ENCODE measurements around the gene PCDH9. TPM values are rescaled to one million over a fixed set of nuclear protein-coding genes. Genes with fewer than 3 reads are reported as not detected.

The PCDH9 gene
- total RNA-seq, 1 experiment from 2014 or later: 0.11 TPM

DNA sequence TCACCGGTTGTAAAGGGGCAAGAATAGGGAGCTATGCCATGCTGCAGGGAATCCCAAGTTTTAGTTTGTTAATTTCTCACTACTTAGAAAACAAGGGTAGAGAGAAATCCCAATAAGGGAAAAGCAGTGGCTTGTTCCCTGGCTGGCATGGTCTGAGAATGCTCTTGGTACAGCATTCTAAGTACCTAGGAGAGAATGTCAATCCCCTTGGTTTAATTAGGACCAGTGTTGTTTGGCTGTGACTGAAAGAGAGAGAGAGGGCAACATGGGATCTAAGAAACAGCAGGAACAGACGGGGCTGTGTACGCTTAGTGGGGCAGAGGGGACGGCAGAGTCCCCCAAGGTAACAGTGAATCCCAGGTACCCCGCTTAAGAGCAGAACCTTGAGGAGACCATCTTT lies 228.8 kb downstream of the PCDH9 start:
- no TSS peak for BruUV-seq (replicated peaks)
- intact Hi-C loops (cut with micrococcal nuclease; ENCODE audit: unreplicated experiment): no loop called here
- Mint-ChIP-seq H3K27ac (ENCODE audit: unreplicated experiment) (no peak overlapping the region), H3K4me3 (ENCODE audit: unreplicated experiment) (no peak overlapping the region), H3K4me1 (ENCODE audit: low read depth, unreplicated experiment) (no peaks in the 10 kb centered on the region), H3K9me3 (ENCODE audit: unreplicated experiment) (no peaks in the 10 kb centered on the region), H3K27me3 (ENCODE audit: insufficient read depth, unreplicated experiment) (no peaks in the 10 kb centered on the region), H3K36me3 (ENCODE audit: insufficient read depth, unreplicated experiment) (no peaks in the 10 kb centered on the region)
- H3K27me3 ChIP-seq (replicated peaks; ENCODE audit: control insufficient read depth, insufficient read depth, low read length): no peaks in the 10 kb centered on the region
- TF ChIP-seq, protein P1, sequence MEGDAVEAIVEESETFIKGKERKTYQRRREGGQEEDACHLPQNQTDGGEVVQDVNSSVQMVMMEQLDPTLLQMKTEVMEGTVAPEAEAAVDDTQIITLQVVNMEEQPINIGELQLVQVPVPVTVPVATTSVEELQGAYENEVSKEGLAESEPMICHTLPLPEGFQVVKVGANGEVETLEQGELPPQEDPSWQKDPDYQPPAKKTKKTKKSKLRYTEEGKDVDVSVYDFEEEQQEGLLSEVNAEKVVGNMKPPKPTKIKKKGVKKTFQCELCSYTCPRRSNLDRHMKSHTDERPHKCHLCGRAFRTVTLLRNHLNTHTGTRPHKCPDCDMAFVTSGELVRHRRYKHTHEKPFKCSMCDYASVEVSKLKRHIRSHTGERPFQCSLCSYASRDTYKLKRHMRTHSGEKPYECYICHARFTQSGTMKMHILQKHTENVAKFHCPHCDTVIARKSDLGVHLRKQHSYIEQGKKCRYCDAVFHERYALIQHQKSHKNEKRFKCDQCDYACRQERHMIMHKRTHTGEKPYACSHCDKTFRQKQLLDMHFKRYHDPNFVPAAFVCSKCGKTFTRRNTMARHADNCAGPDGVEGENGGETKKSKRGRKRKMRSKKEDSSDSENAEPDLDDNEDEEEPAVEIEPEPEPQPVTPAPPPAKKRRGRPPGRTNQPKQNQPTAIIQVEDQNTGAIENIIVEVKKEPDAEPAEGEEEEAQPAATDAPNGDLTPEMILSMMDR (IDR thresholded peaks at IDR 0.05; ENCODE audit: insufficient read depth in 1 of 2, low read depth in 1 of 2, low read length in 1 of 2, severe bottlenecking in 1 of 2, unreplicated experiment in 1 of 2): no peak
- no peaks in the 10 kb centered on the region for H3K4me1 ChIP-seq
- no peaks in the 10 kb centered on the region for H3K9me3 ChIP-seq
- POLR2A ChIA-PET: no interaction called here
- no peak for DNase-seq
- CTCF ChIA-PET: no interaction called here
- H3K4me3 ChIP-seq (ENCODE audit: low read depth, low read length): no peak overlapping the region
- H3K36me3 ChIP-seq (ENCODE audit: control insufficient read depth, insufficient read depth, low read length): no peaks in the 10 kb centered on the region

DNA sequence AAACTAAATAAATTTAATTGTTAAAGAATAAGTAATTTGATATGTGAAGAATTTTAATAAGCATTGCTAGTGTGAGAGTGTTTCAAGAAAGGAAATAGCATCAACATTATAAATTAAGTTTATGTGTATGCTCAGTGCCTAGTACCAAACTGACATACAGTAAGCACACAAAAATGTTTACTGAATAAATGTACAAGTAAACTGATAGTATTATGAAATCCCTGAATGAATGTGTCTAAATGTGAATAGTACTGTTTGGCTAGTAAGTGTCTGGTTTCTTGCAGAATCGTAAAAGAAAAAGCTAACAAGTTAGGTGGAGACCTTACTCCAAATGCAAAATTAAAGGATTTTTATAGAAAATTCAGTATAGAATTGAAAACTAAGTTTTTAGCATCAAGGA lies 233.6 kb downstream of the PCDH9 start:
- intact Hi-C loops (cut with micrococcal nuclease; ENCODE audit: unreplicated experiment): no loop called here
- no peaks in the 10 kb centered on the region for H3K27me3 Mint-ChIP-seq (ENCODE audit: insufficient read depth, unreplicated experiment)

DNA sequence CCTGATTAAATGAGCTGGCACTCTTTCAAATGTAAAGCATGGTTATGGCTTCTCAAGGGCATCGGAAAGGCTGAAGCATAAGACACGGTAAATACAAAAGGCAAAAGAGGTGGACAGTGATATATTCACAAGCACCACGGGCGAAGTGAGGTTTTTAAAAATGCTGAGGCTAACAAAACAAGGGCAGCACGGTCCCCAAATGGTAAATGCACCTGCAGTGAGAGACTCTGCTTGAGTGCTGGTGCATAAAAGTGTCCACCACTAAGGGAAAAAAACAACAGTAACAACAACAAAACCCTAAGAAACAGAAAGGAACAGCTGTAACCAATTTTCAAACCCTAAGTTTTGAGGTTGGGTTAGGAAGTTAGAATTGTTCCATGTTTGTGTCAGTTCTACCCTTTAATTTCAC lies 234.9 kb downstream of the PCDH9 start:
- BruUV-seq (replicated peaks): no TSS peak
- H3K36me3 Mint-ChIP-seq (ENCODE audit: insufficient read depth, unreplicated experiment): no peaks in the 10 kb centered on the region
- no peaks in the 10 kb centered on the region for H3K9me3 Mint-ChIP-seq (ENCODE audit: unreplicated experiment)
- no peaks in the 10 kb centered on the region for H3K27me3 Mint-ChIP-seq (ENCODE audit: insufficient read depth, unreplicated experiment)
- Histone ChIP-seq H3K27me3 (replicated peaks; ENCODE audit: control insufficient read depth, insufficient read depth, low read length) (no peaks in the 10 kb centered on the region; the same call in 1 of the 2 replicates), H3K36me3 (ENCODE audit: control insufficient read depth, insufficient read depth, low read length) (no peaks in the 10 kb centered on the region), H3K4me1 (no peaks in the 10 kb centered on the region), H3K4me3 (ENCODE audit: low read depth, low read length) (no peak overlapping the region), H3K9me3 (no peaks in the 10 kb centered on the region)
- no peaks in the 10 kb centered on the region for H3K4me1 Mint-ChIP-seq (ENCODE audit: low read depth, unreplicated experiment)
- no peak overlapping the region for H3K27ac Mint-ChIP-seq (ENCODE audit: unreplicated experiment)
- DNase-seq: no peak
- TF ChIP-seq, protein P1 (IDR thresholded peaks at IDR 0.05; ENCODE audit: insufficient read depth in 1 of 2, low read depth in 1 of 2, low read length in 1 of 2, severe bottlenecking in 1 of 2, unreplicated experiment in 1 of 2): no peak
- intact Hi-C loops (cut with micrococcal nuclease; ENCODE audit: unreplicated experiment): no loop called here
- POLR2A ChIA-PET: no interaction called here
- CTCF ChIA-PET: no interaction called here
- H3K4me3 Mint-ChIP-seq (ENCODE audit: unreplicated experiment): no peak overlapping the region

More for the DNA sequence above, 233.6 kb downstream of the PCDH9 start:
- Histone ChIP-seq H3K27me3 (replicated peaks; ENCODE audit: control insufficient read depth, insufficient read depth, low read length) (no peaks in the 10 kb centered on the region; the same call in 1 of the 2 replicates), H3K36me3 (ENCODE audit: control insufficient read depth, insufficient read depth, low read length) (no peaks in the 10 kb centered on the region), H3K4me3 (ENCODE audit: low read depth, low read length) (no peak overlapping the region), H3K9me3 (no peaks in the 10 kb centered on the region), H3K4me1 (no peaks in the 10 kb centered on the region)
- DNase-seq: no peak
- Mint-ChIP-seq H3K9me3 (ENCODE audit: unreplicated experiment) (no peaks in the 10 kb centered on the region), H3K4me1 (ENCODE audit: low read depth, unreplicated experiment) (no peaks in the 10 kb centered on the region), H3K4me3 (ENCODE audit: unreplicated experiment) (no peak overlapping the region), H3K27ac (ENCODE audit: unreplicated experiment) (no peak overlapping the region), H3K36me3 (ENCODE audit: insufficient read depth, unreplicated experiment) (no peaks in the 10 kb centered on the region)
- BruUV-seq (replicated peaks): no TSS peak
- CTCF ChIA-PET: no interaction called here
- POLR2A ChIA-PET: no interaction called here
- TF ChIP-seq, protein P1 (IDR thresholded peaks at IDR 0.05; ENCODE audit: insufficient read depth in 1 of 2, low read depth in 1 of 2, low read length in 1 of 2, severe bottlenecking in 1 of 2, unreplicated experiment in 1 of 2): no peak

Data from Caco-2 (cell line).